Breast epithelium (tissue), 4 donors: Measurements from ENCODE around the gene INPP5K. TPM values are rescaled to one million over a fixed set of nuclear protein-coding genes. Genes with fewer than 3 reads are reported as not detected.
A peak's percentile ranks its signal among the peaks of the same experiment; 100 is the strongest.

Source experiments
- DNase-seq, 2 donors: peaks; one replicate each; pipeline ENCODE4 v3.0.0-alpha.2; 2019; ENCODE audit warnings: low spot score in 2 of 2
- H3K27ac ChIP-seq, 2 donors: fragments of 200-600 bp; sonication (generic) in 1 of 2; one replicate each; pipeline ENCODE4 v1.5.1; 2016 to 2019; ENCODE audit warnings: mild to moderate bottlenecking in 1 of 2
- H3K27me3 ChIP-seq, 2 donors: fragments of 200-600 bp; sonication (generic) in 1 of 2; one replicate each; pipeline versions ENCODE4 v1.5.1 to v1.6.0; 2017 to 2019; ENCODE audit warnings: control low read depth in 1 of 2, mild to moderate bottlenecking in 1 of 2
- H3K36me3 ChIP-seq: fragments of 200-600 bp; one replicate; pipeline ENCODE4 v1.5.1; 2019
- H3K4me1 ChIP-seq, 2 donors: fragments of 200-600 bp; sonication (generic); one replicate each; pipeline ENCODE4 v1.5.1; 2016 to 2019; ENCODE audit warnings: control low read depth in 1 of 2
- H3K4me3 ChIP-seq, 3 donors: fragments of 200-600 bp; sonication (generic); 1 replicate in 2 of 3; 2 replicates in 1 of 3; pipeline ENCODE4 v1.5.1; 2016 to 2019; ENCODE audit warnings: mild to moderate bottlenecking in 3 of 3, moderate library complexity in 2 of 3
- H3K9me3 ChIP-seq, 2 donors: fragments of 200-600 bp; sonication (generic) in 1 of 2; one replicate each; pipeline ENCODE4 v1.5.1; 2016 to 2019; ENCODE audit warnings: control low read depth in 1 of 2
- POLR2A ChIP-seq: fragments of 450-650 bp; IDR thresholded peaks from one replicate; pipeline ENCODE4 v1.6.1; 2016; ENCODE audit warnings: antibody characterized with exemption, mild to moderate bottlenecking, moderate library complexity
- POLR2AphosphoS5 ChIP-seq, 3 donors: sonication (generic); formaldehyde crosslinking; IDR thresholded peaks; one replicate each; pipeline ENCODE4 v1.6.1; 2017; ENCODE audit warnings: antibody characterized with exemption in 3 of 3
- intact Hi-C: fragments of 100-400 bp; cut with DNase I; formaldehyde crosslinking; loops from one replicate; pipeline ENCODE4 v1.15.1; 2023; ENCODE audit warnings: low total_unique reads
- total RNA-seq, 3 donors: library from RNA; depleted of rRNA; stranded (reverse); fragments of >200 nt; gene quantifications; one replicate each; pipeline ENCODE4 v1.1.0, GENCODE V29; 2016
- TF ChIP-seq, protein P1 (sequence below), 3 donors: fragments of 450-650 bp; IDR thresholded peaks; one replicate each; pipeline ENCODE4 v1.5.1; 2016 to 2017; ENCODE audit warnings: antibody characterized with exemption in 3 of 3, mild to moderate bottlenecking in 3 of 3, moderate library complexity in 3 of 3

The INPP5K gene
- total RNA-seq, 3 donors from 2014 or later = 75.2 to 177 (median 88.8) TPM

DNA sequence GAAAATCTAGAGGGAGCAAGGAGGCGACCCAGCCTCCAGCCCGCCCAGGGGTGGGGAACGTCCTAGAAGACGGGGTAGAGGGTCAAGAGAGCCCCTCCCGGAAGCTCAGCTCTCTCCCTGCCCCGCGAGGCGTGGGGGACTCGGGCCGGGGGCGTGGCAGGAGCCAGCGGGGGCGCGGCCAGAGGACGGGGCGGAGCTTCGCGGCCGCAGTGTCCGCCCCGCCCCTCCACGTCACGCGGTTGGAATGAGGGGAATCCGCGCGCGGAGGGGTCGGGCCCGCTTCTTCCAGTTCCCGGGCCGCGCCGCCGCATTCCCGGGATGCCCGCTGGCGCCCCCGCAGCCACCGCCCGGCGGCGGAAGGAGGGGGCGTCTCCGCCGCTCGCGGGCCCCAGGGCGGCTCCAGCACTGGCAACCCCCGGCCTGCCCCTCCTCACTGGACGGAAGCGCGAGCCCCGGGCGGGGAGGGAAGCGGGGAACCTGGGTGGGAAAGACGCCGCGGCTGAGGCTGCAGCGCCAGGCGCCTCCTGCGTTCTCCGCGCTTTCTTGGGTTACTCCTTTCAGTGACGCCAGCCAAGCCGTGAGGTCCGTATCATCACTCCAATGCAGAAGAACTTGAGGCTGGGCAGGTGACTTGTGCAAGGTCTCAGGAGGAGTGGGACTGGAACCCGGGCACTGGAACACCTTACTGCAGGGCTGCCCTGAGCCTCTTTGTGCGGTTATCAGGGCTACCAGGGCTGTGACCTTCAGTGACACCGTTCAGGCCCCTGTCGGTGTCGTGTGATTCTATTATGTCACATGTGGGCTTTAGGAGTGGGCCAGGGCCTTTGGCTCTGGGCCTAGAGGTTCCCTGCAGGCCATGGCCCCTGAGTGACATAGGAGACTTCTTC, 28.2 kb downstream of the INPP5K start:
- peak overlapping the region; percentile 96 to 97 for H3K27ac ChIP-seq
- H3K4me1 ChIP-seq = peaks cover 14 to 19% of the 10 kb centered on the region in 2 donors
- no peaks in the 10 kb centered on the region for H3K9me3 ChIP-seq
- peak; percentile 84 to 86 for DNase-seq
- intact Hi-C loops = no loop called here
- no peaks in the 10 kb centered on the region for H3K36me3 ChIP-seq
- H3K4me3 ChIP-seq = peak overlapping the region; percentile 72 to 89 (median 75)
- no peaks in the 10 kb centered on the region for H3K27me3 ChIP-seq
- TF ChIP-seq POLR2AphosphoS5 (IDR thresholded peaks at IDR 0.05) = peak; percentile 29 to 70 (median 32)
- TF ChIP-seq, protein P1, sequence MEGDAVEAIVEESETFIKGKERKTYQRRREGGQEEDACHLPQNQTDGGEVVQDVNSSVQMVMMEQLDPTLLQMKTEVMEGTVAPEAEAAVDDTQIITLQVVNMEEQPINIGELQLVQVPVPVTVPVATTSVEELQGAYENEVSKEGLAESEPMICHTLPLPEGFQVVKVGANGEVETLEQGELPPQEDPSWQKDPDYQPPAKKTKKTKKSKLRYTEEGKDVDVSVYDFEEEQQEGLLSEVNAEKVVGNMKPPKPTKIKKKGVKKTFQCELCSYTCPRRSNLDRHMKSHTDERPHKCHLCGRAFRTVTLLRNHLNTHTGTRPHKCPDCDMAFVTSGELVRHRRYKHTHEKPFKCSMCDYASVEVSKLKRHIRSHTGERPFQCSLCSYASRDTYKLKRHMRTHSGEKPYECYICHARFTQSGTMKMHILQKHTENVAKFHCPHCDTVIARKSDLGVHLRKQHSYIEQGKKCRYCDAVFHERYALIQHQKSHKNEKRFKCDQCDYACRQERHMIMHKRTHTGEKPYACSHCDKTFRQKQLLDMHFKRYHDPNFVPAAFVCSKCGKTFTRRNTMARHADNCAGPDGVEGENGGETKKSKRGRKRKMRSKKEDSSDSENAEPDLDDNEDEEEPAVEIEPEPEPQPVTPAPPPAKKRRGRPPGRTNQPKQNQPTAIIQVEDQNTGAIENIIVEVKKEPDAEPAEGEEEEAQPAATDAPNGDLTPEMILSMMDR (IDR thresholded peaks at IDR 0.05) = no peak
- peak; percentile 64 for TF ChIP-seq POLR2A

DNA sequence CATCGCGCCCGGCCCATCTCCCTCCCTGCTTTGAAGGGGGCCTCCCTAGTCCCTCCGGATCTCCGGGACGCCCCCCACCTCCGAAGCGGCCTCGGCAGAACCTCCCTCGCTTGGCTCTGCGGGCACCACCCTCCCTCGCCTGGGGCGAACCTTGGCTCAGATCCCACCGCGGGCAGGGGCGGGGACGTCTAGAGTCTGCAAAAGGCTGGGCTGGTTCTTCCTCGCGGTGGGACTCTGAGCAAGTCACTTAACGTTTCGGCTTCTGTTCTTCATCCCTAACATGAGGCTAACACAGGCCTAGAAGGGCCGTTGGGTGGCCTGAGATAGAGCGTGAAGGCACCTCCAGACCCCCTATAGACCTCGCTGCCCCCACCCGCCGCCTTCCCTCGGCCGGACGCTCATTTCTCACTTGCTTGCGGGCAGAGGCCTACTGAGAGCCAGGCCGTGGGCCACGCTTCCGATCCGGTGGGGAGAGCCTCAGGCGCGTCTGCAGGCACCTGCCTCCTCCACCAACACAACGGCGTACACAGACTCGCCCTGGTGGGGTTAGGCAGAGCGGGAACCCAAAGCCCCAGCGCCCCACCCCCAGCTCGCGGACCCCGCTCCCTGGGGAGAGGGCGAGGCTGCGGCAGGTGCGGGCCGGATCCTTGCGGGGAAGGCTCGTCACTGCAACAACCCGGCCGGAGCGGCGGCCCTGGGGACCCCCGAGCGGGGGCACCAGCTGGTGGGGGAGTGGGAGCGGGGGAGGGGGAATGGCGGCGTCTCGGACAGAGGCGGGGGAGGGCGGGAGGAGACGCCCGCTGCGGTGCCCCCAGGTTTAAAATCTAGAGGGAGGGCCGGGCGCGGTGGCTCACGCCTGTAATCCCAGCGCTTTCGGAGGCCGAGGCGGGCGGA, 29.4 kb downstream of the INPP5K start:
- Histone ChIP-seq H3K4me1 (peaks cover 10 to 14% of the 10 kb centered on the region in 2 donors), H3K9me3 (no peaks in the 10 kb centered on the region), H3K4me3 (peak overlapping the region; percentile 72 to 89 (median 75)), H3K27ac (peak overlapping the region; percentile 96 to 97), H3K36me3 (no peaks in the 10 kb centered on the region), H3K27me3 (no peaks in the 10 kb centered on the region)
- peak; percentile 85 to 94 for DNase-seq
- TF ChIP-seq, protein P1 (IDR thresholded peaks at IDR 0.05) = no peak
- TF ChIP-seq POLR2AphosphoS5 (IDR thresholded peaks at IDR 0.05) (peak; percentile 53 to 76 (median 68)), POLR2A (no peak)
- intact Hi-C loops = no loop called here

DNA sequence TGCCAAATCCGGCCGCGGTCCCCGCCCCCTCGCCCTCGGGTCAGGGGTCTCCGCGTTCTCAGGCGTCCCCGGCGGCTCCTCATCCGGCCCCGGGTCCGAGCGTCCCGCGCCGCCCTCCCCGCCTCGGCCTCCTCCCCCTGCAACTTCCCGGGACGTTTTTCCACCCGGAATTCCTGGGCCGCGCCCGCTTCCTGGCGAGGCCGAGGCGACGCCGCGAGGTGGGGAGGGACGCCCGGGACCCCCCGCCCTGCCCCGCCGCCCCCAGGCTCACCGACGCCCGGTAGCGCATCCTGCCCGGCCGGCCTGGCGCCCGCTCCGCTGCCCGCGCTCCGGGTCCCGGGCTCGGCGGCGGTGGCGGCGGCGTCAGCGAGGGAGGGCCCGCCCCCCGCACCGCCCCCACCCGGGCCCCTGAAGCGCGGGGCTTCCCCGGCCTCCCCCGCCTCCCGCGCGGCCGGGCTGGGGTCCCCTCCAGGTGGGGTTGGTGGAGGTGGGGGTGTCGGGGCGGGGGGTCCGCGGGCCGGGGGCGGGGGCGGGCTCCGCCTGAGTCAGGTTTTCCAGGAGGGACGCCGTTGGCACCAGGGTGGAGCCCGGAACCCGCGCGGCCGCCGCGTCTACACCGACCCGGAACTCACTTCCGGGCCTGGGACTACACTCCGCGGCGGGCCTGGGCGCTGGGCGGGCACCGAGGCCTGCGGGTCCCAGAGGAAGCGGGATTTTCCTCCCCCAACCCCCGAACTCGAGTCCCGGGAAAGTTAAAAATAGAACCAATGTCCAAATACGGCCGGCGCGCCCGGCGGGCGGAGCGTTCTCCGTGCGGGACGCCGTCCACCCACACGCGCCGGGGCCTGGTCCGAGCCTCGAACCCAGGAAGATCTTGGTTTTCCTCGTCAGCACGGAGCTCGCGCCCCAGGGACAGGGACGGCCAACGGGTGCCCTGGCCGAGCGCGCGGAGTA, 30.7 kb downstream of the INPP5K start:
- Histone ChIP-seq H3K4me1 (peaks cover 10 to 11% of the 10 kb centered on the region in 2 donors), H3K36me3 (no peaks in the 10 kb centered on the region), H3K4me3 (peak overlapping the region; percentile 72 to 89 (median 75)), H3K9me3 (no peaks in the 10 kb centered on the region), H3K27ac (peak overlapping the region; percentile 96 to 97), H3K27me3 (no peaks in the 10 kb centered on the region)
- intact Hi-C loops = no loop called here
- TF ChIP-seq POLR2AphosphoS5 (IDR thresholded peaks at IDR 0.05) = peak; percentile 15 to 40 (median 38)
- TF ChIP-seq, protein P1 (IDR thresholded peaks at IDR 0.05) = no peak
- DNase-seq = peak; percentile 63 to 64

DNA sequence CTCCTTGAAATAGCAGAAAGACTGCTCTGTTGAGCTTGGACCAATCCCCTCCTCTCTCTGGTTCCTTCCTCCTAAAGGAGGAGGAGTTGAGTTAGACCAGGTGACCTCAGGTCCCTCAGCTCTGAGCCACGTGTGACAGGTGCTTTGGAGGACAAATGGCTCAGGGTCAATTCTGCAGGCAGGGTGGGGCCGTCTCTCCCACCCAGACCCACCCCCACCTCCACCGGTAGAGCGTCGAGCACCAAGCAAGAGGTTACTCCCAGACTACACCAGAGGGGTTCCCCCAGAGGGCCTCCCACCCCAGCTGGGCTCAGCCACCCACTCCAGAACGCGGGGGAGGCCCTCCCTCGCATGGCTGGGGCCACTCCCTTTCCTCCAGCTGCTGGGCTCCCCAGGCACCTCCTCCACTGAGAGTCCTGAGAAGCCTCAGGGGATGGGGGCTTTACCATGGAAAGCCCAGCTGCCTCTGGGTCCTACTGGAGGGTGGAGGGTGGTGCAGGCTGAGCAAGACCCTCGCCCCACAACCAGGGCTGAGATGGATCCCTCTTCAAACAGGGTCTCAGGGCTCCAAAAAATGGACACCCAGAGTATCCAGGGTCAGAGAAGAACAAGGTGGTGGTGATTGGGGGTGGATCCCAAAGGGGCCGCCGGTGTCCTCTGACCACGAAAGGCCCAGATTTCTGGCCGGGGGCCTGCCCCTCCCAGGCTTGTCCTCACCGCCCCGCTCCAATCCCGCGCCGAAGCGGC, 31.6 kb downstream of the INPP5K start:
- peak in 1 of 2 donors; percentile 66 for DNase-seq
- Histone ChIP-seq H3K36me3 (no peaks in the 10 kb centered on the region), H3K9me3 (no peaks in the 10 kb centered on the region), H3K27me3 (no peaks in the 10 kb centered on the region), H3K4me1 (peaks cover 10 to 11% of the 10 kb centered on the region in 2 donors), H3K27ac (peak overlapping the region; percentile 96 to 97), H3K4me3 (peak overlapping the region; percentile 72 to 89 (median 75))
- intact Hi-C loops = no loop called here
- TF ChIP-seq POLR2AphosphoS5 (IDR thresholded peaks at IDR 0.05) (no peak), POLR2A (no peak)
- TF ChIP-seq, protein P1 (IDR thresholded peaks at IDR 0.05) = peak in 1 of 3 donors; percentile 28
